D721Med (cell line): ENCODE measurements around the gene RNPEPL1.
"Not testable (repeated sequence)": the region's sequence is repeated elsewhere in the genome, so short reads cannot be mapped to it uniquely, and the experiment has no call there.

ENCODE experiments used
- DNase-seq: peaks from one replicate; pipeline ENCODE4 v3.0.0; 2011; ENCODE audit warnings: low spot score; ENCODE audit not compliant: insufficient read length
- FAIRE-seq: peaks from 2 replicates; lab custom pipeline; 2011; peaks lifted over from hg19 to GRCh38; lab: Jason Lieb, UNC
- TF ChIP-seq, protein P1 (sequence below): IDR thresholded peaks from 2 replicates; pipeline ENCODE4 v1.5.1; 2012; ENCODE audit warnings: mild to moderate bottlenecking, control low read depth; ENCODE audit not compliant: insufficient read depth; ENCODE audit errors: missing control alignments

The RNPEPL1 gene

GRCh38 chr2:240561325-240561971 lies 6.8 kb upstream of the RNPEPL1 start:
- no peak for FAIRE-seq
- TF ChIP-seq, protein P1, sequence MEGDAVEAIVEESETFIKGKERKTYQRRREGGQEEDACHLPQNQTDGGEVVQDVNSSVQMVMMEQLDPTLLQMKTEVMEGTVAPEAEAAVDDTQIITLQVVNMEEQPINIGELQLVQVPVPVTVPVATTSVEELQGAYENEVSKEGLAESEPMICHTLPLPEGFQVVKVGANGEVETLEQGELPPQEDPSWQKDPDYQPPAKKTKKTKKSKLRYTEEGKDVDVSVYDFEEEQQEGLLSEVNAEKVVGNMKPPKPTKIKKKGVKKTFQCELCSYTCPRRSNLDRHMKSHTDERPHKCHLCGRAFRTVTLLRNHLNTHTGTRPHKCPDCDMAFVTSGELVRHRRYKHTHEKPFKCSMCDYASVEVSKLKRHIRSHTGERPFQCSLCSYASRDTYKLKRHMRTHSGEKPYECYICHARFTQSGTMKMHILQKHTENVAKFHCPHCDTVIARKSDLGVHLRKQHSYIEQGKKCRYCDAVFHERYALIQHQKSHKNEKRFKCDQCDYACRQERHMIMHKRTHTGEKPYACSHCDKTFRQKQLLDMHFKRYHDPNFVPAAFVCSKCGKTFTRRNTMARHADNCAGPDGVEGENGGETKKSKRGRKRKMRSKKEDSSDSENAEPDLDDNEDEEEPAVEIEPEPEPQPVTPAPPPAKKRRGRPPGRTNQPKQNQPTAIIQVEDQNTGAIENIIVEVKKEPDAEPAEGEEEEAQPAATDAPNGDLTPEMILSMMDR = no peak

DNA sequence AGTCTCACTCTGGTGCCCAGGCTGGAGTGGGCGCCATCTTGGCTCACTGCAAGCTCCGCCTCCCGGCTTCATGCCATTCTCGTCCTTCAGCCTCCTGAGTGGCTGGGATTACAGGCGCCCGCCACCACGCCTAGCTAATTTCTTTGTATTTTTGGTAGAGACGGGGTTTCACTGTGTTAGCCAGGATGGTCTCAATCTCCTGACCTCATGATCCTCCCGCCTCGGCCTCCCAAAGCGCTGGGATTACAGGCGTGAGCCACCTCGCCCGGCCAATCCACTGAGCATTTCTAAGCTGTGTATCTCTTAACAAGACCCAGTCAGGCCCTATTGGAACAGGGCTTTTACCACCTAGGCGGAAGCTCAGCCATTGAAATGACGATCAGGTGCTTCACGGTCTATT lies 5.1 kb upstream of the RNPEPL1 start:
- not testable (repeated sequence) for FAIRE-seq, DNase-seq

More at GRCh38 chr2:240561325-240561971, 6.8 kb upstream of the RNPEPL1 start:
- DNase-seq = no peak

DNA sequence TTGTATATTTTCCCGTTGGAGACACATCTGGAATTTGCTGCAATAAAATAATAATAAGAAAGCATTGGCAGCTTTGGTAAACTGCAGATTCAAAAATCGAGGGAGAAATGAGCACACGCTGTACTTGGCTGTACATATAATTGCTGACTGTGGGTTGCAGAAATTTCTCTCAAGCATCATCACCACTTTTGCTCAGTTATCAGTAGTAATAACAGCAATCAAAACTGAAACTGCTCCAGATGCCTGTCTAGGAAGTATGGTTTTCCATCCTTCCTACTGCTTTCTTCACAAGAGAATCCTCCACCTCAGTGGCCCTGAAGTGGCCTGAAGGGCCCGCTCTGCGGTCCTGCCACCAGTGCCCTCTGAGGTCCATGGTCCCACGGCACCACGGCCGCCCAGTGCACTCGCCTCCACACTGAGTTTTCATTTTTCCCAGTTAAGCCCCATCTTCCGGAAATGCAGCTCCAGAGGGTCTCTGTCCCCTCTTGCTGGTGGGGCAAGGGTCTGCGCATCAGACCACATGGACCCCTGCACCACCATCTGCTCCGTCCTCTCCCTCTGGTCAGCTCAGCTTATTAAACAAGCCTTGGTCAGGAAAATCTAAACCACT lies 4.2 kb upstream of the RNPEPL1 start:
- TF ChIP-seq, protein P1 = no peak
- FAIRE-seq = no peak
- DNase-seq = no peak

- TF ChIP-seq, protein P1 = no peak
- FAIRE-seq (no peak), DNase-seq (no peak)
These were observed 3.5 kb upstream of the RNPEPL1 start for GRCh38 chr2:240564561-240565332.

DNA sequence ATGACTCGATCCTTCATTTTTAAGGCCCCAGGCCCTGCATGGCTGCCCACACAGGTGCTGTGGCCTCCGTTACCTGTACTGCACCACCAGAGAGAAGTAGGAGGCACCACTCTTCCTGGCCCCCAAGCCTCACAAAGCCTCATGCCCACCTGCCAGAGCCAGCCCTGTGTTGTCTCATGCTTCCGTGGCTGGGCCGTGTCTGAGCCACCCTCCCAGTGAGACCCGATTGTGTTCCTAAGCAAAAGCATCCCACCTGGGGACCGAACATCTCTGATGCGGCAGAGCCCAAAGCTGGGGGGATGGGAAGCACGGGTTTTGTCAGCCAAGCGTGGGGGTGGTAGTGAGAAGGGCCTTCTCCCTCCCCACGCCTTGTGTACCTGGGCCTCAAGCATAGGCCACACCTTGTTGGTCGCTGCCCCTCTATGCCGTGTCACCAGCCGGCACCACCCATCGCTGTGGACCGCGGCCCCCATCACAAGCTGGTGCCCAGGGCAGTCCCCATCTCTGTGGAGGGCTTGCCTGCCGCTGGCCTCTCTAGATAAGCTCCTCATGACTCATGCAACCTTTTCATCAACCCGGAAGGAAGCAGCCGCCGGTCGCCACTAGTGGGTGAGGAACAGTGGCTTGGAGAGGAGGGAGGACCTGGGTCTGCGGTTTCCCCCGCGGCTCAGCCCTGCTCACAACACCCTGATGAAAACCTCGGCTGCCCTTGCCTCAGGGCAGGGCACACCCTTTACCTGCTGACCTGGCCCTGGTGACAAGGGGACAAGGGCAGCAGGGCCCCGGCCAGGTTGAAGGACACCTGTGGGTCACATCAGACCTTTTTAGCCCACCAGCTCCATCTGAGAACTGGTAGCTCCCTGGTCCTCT lies 2.7 kb upstream of the RNPEPL1 start:
- no peak for DNase-seq
- FAIRE-seq = no peak
- TF ChIP-seq, protein P1 = no peak

DNA sequence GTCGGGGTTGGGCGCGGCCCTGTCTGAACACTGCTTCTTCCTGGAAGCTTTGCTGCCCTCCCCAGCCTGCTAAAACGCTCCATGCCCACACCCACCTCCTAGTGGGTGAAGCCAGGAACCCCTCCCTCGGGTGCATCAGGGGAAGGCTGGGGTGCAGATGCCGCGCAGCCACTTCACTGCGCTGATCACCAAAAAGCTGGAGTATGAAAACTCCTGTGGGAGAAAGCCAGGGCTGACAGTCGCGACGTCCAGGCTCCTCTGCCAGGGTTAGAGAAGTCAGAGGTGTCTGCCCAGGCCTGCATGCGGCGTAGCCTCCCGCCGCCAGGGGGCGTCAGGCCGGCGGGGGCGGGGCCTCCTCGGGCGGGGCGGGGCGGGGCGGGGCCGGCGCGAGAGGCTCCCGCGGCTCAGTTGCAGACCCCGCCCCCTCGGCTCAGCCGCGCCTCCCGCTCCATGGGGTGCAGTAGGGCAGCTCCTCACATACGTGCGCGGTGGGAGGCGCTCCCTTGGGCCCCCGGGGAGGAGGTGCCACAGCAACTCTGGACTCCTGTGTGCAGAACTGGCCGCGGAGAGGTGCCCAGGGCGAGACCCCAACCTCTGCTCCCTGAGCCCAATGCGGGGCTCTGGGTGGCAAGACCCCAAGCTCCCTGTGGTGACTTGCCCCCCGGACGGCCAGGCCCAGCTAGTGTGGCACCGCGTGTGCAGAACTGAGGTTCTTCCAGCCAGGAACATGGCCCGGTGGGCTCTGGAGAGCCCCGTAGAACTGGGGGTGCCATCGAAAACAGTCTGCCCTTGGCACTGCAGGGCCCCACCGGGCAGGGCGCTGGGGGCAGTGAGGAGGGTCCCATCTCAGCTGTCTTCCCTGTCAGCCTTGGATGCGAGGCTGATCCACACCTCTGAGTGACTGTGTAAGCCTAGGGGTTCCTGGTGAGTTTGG lies 1.8 kb upstream of the RNPEPL1 start:
- TF ChIP-seq, protein P1 = peak; percentile 53
- DNase-seq = no peak
- no peak for FAIRE-seq
